CD4-positive, alpha-beta T cell treated with Interleukin-15 for 4 hours (primary cell): ENCODE measurements around the gene ZNF846.
"Not testable (repeated sequence)": the region's sequence is repeated elsewhere in the genome, so short reads cannot be mapped to it uniquely, and the experiment has no call there.

Source experiments
- DNase-seq: peaks from one replicate; pipeline ENCODE4 v3.0.0-alpha.2; 2020; ENCODE audit warnings: low spot score

Gene ZNF846

GRCh38 chr19:9768175-9769112, at the start of gene ZNF846:
Gene ZNF846 (minus strand): TSS chr19:9768738. CDS start chr19:9764950, 3,788 bp downstream.
- peak; percentile 93 for DNase-seq

- DNase-seq, result no peak
Observed at GRCh38 chr19:9818175-9818733, 49.7 kb upstream of the ZNF846 start.

- no peak for DNase-seq
Observed at GRCh38 chr19:9811139-9811538, 42.6 kb upstream of the ZNF846 start.

GRCh38 chr19:9808855-9809824, 40.6 kb upstream of the ZNF846 start:
- peak; percentile 31 for DNase-seq

- DNase-seq, result no peak
Observed at GRCh38 chr19:9806803-9807202, 38.3 kb upstream of the ZNF846 start.

GRCh38 chr19:9801976-9802375, 33.4 kb upstream of the ZNF846 start:
- DNase-seq, result no peak

- no peak for DNase-seq
Observed at GRCh38 chr19:9799162-9799561, 30.6 kb upstream of the ZNF846 start.

GRCh38 chr19:9797871-9798270, 29.3 kb upstream of the ZNF846 start:
- DNase-seq, result no peak

GRCh38 chr19:9796113-9796773, 27.7 kb upstream of the ZNF846 start:
- peak; percentile 93 for DNase-seq

- DNase-seq, result peak; percentile 66
Observed at GRCh38 chr19:9793071-9793591, 24.6 kb upstream of the ZNF846 start.

- DNase-seq, result peak; percentile 89
Observed at GRCh38 chr19:9792206-9793070, 23.9 kb upstream of the ZNF846 start.

- peak; percentile 92 for DNase-seq
Observed at GRCh38 chr19:9791552-9792205, 23.1 kb upstream of the ZNF846 start.

- not testable (repeated sequence) for DNase-seq
Observed at GRCh38 chr19:9791073-9791367, 22.5 kb upstream of the ZNF846 start.

GRCh38 chr19:9789579-9789978, 21.0 kb upstream of the ZNF846 start:
- DNase-seq, result not testable (repeated sequence)

GRCh38 chr19:9789066-9789465, 20.5 kb upstream of the ZNF846 start:
- DNase-seq, result no peak

- DNase-seq, result not testable (repeated sequence)
Observed at GRCh38 chr19:9788604-9789003, 20.1 kb upstream of the ZNF846 start.

GRCh38 chr19:9786819-9787218, 18.3 kb upstream of the ZNF846 start:
- no peak for DNase-seq

GRCh38 chr19:9786342-9786741, 17.8 kb upstream of the ZNF846 start:
- DNase-seq, result no peak

- DNase-seq, result peak; percentile 95
Observed at GRCh38 chr19:9785367-9786331, 17.1 kb upstream of the ZNF846 start.
